ENCODE results near the gene UBR4.

UBR4 gene

DNA sequence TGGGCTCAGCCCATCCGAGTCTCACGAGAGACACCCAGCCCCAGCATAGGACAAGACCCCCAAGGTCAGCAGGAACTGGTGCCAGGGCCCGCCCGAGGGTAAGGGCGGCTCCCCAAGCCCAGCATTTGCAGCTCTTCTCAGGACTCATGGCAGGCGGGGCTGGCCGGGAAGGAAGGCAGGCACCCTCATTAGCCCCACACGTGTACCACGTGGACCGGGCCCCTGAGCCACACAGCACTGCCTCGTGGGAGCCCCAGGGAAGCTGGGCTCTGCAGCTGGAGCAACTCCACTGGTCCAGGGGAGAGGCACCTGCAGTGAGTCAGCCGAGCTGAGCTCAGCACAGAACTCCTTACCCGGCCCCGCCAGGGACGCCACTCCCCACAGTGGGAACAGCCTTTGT, 155.8 kb downstream of the UBR4 start:
- H3K4me3 ChIP-seq (ENCODE audit: low read depth, low read length): no peak overlapping the region
- H3K9ac ChIP-seq (ENCODE audit: low read depth, low read length): no peak overlapping the region
- no peaks in the 10 kb centered on the region for H3K27me3 ChIP-seq (ENCODE audit: control insufficient read depth, insufficient read depth, low read length)
- no peaks in the 10 kb centered on the region for H3K4me1 ChIP-seq (ENCODE audit: control insufficient read depth, insufficient read depth, low read length)
- no peaks in the 10 kb centered on the region for H3K9me3 ChIP-seq (ENCODE audit: control insufficient read depth, insufficient read depth, low read length)
- no peaks in the 10 kb centered on the region for H3K36me3 ChIP-seq (ENCODE audit: control insufficient read depth, insufficient read depth, low read length)

DNA sequence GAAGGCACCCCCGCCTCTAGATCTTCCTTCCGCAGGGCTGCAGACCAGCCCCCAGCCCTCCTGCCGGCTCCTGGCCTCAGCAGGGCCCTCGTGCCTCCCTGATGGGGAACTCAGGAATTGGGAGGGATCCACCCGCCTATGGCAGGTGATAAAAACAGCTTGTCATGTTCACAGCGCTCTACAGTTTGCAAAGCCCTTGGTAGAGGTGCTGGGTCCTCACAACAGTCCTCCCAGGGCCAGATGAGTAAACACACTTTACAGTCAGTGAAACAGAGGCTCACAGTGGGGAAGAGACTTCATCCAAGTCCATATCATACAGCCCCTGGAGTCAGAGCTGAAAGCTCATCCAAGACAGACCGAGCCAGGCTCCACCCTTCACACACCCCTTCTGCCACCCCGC, 156.6 kb downstream of the UBR4 start:
- Histone ChIP-seq H3K4me1 (ENCODE audit: control insufficient read depth, insufficient read depth, low read length) (no peaks in the 10 kb centered on the region), H3K9me3 (ENCODE audit: control insufficient read depth, insufficient read depth, low read length) (no peaks in the 10 kb centered on the region), H3K27me3 (ENCODE audit: control insufficient read depth, insufficient read depth, low read length) (no peaks in the 10 kb centered on the region), H3K4me3 (ENCODE audit: low read depth, low read length) (no peak overlapping the region), H3K9ac (ENCODE audit: low read depth, low read length) (no peak overlapping the region), H3K36me3 (ENCODE audit: control insufficient read depth, insufficient read depth, low read length) (no peaks in the 10 kb centered on the region)

DNA sequence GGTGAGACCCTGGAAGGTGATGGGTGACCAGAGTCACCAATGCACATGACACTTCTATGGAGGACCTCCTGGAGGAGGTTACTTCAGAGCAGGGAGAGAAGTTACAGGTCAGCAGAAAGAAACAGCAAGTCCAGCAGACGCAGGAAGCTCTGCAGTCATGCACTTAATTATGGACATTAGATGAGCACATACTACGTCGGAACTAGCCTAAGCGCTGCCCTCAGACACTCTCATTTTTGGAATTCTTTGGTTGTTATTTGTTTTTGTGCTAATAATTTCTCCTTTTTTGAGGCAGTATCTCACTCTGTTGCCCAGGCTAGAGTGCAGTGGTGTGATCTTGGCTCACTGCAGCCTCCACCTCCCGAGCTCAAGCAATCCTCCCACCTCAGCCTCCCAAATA, 160.3 kb downstream of the UBR4 start:
- no peaks in the 10 kb centered on the region for H3K4me1 ChIP-seq (ENCODE audit: control insufficient read depth, insufficient read depth, low read length)

DNA sequence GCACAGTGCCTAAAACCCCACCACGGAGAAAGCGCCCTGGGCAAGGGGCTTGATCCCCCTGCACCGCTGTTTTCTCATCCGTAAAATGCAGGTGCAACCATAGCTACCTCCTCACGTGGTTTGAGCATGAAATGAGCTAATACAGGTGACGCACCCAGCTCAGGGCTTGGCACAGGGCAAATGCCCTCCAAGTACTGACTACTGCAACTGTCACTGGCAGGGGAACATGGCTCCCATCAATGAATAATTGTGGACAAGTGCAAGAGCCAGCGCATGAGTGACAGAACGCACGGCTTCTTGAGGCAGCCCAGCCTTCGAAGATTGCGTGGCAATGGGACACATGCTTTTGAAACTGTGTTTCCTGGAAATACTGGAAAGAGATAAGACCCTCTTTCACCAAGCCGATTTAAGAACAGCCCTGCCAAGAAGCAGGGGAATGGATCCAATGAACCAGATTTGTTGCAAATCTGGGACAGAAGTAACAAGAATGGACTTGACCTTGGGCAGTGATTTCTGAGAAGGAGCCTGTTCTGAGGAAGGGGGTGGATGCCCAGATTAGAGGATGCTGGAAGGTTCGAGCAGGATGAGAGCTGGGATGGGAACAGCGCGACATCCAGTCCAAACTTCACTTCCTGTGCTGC, 160.8 kb downstream of the UBR4 start:
- Histone ChIP-seq H3K9me3 (ENCODE audit: control insufficient read depth, insufficient read depth, low read length) (no peaks in the 10 kb centered on the region), H3K4me3 (ENCODE audit: low read depth, low read length) (no peak overlapping the region), H3K27me3 (ENCODE audit: control insufficient read depth, insufficient read depth, low read length) (no peaks in the 10 kb centered on the region), H3K36me3 (ENCODE audit: control insufficient read depth, insufficient read depth, low read length) (no peaks in the 10 kb centered on the region), H3K9ac (ENCODE audit: low read depth, low read length) (no peak overlapping the region), H3K4me1 (ENCODE audit: control insufficient read depth, insufficient read depth, low read length) (no peaks in the 10 kb centered on the region)

More for the DNA sequence above, 160.3 kb downstream of the UBR4 start:
- H3K9ac ChIP-seq (ENCODE audit: low read depth, low read length): no peak overlapping the region
- H3K9me3 ChIP-seq (ENCODE audit: control insufficient read depth, insufficient read depth, low read length): no peaks in the 10 kb centered on the region
- H3K27me3 ChIP-seq (ENCODE audit: control insufficient read depth, insufficient read depth, low read length): no peaks in the 10 kb centered on the region
- no peak overlapping the region for H3K4me3 ChIP-seq (ENCODE audit: low read depth, low read length)
- H3K36me3 ChIP-seq (ENCODE audit: control insufficient read depth, insufficient read depth, low read length): no peaks in the 10 kb centered on the region

DNA sequence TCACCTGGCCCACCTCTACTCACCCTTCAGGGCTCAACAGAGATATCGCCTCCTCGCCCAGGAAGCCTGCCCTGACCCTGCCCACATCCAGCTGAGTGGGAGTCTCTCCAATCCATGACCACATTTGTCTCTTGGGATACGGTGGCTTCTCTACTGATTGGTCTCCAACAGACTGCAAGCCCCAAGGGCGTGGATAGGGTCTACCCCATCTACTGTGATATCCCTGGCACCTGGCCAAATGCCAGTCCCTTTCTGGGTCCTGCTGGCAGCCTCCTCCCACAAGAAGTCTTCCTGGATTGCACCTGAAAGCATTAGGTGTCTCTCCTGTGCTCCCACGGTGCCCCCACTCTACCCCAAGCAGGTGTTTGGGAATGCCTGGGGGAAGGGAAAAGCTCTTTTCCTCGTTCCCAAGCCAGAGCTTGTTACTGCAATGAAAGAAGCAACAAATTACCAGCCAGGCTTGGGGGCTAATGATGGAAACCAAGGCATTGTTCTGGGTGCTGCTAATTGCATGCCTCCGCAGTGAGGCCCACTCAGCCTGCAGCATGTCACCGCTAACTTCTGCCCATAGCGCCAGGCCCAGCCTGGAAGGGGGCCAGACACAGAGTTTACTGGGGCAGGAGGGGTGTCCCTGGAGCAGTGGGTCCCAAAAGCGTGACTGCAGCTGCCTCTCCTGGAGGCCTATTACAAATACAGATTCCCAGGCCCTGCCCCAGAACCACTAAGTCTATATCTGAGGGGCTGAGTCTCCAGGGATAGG, 162.9 kb downstream of the UBR4 start:
- Histone ChIP-seq H3K27me3 (ENCODE audit: control insufficient read depth, insufficient read depth, low read length) (no peaks in the 10 kb centered on the region), H3K9ac (ENCODE audit: low read depth, low read length) (no peak overlapping the region), H3K36me3 (ENCODE audit: control insufficient read depth, insufficient read depth, low read length) (no peaks in the 10 kb centered on the region), H3K4me3 (ENCODE audit: low read depth, low read length) (no peak overlapping the region), H3K4me1 (ENCODE audit: control insufficient read depth, insufficient read depth, low read length) (peaks cover 3% of the 10 kb centered on the region), H3K9me3 (ENCODE audit: control insufficient read depth, insufficient read depth, low read length) (no peaks in the 10 kb centered on the region)

DNA sequence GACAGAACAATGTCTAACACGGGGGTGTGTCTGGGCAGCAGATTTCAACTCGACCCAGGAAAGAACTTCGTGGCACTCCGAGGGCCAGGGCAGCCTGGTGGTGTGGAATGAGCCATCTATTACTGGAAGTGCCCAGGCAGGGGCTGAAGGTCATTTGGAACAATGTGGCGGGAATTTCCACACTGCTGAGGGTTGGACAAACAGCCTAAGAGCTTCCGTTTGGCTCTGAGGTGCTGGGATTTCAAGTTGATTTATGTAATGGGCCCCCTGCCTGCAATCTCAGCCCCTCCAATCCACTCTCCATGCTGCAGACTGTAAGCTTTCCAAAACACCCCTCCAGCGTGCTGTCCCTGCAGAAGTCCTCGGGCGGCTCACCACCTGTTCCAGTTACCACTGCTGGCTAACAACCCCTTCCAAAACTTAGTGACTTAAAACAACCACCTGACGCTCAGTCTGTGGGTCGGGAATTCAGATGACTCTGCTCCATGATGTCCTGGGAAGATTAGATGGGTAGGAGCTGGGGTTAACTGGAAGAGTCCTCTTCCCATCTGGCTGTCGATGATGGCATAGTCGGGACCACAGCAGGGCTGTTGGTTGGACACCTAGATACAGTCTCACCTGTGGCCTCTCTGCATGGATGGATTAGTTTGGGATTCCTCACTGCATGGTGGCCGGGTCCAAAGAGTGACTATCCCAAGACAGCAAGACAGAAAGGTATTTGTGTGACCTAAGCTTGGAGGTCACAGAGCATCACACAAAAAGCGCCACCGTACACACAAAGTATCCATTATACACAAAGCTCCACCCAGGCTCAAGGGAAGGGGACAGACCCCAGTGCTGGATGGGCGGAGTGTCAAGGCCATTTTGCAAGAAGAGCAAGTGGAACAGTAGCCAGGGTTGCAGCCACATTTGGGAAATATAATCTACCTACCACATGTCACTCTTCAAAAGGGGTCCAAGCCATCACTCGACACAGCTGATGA, 163.9 kb downstream of the UBR4 start:
- H3K9me3 ChIP-seq (ENCODE audit: control insufficient read depth, insufficient read depth, low read length): no peaks in the 10 kb centered on the region
- H3K4me1 ChIP-seq (ENCODE audit: control insufficient read depth, insufficient read depth, low read length): peaks cover 3% of the 10 kb centered on the region
- H3K27me3 ChIP-seq (ENCODE audit: control insufficient read depth, insufficient read depth, low read length): no peaks in the 10 kb centered on the region
- H3K4me3 ChIP-seq (ENCODE audit: low read depth, low read length): no peak overlapping the region
- no peaks in the 10 kb centered on the region for H3K36me3 ChIP-seq (ENCODE audit: control insufficient read depth, insufficient read depth, low read length)
- H3K9ac ChIP-seq (ENCODE audit: low read depth, low read length): no peak overlapping the region

DNA sequence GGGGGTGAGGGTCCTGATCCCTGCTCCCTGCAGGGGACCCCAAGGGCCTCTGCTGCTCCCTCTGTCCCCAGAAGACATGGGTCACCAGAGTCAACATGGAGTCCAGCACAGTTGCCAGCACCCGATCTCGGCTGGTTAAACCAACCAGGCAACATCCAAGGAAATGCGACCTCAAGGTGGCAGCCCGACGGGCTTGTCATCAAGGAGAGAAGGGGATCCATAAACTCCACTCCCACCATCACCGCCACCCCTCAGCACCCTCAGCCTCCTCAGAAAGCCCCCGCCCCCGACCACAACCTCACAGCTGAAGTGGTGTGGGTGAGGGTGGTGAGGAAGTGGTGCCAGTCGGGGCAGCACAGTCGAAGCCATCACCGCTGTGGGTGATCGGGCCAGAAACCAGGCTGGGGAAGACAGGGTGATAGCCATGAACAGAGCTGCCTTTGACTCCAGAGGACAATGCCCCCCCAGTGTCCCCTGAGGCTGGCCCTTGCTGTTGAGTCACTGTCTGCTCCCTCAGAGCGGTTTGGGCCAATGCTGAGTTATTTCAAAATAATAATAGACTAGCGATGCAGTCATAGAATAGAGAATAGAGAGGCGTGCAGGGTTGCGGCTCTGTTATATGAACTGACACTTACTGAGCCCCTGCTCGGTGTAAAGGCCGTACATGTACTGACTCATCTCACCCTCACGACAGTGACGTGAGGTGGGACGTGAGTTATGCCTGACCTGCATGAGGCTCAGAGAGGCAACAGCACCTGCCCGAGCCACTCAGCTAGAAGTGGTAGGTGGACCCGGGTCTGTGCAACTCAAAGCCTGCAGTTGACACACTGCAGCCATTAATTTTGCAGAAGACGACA, 164.9 kb downstream of the UBR4 start:
- no peak overlapping the region for H3K4me3 ChIP-seq (ENCODE audit: low read depth, low read length)
- no peaks in the 10 kb centered on the region for H3K27me3 ChIP-seq (ENCODE audit: control insufficient read depth, insufficient read depth, low read length)

DNA sequence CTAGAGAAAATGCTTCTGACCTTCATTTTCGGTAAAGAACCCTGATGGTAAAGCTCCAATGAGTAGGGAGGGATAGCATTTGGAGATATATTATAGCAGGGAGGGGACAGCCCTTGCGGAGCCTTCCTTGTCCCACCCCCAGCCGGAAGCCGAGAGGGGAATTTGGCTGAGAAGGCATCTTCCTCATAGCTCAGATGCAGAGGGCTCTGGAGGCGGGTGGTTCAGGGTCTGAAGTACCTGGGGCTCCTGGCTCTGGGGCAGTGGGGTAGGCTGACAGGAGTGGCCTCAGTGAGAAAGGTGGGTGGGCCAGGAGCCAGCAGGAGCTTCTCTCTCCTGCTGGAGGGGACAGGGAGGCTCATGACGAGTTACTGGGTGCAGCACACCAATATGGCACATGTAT, 165.6 kb downstream of the UBR4 start:
- H3K9me3 ChIP-seq (ENCODE audit: control insufficient read depth, insufficient read depth, low read length): no peaks in the 10 kb centered on the region
- no peaks in the 10 kb centered on the region for H3K36me3 ChIP-seq (ENCODE audit: control insufficient read depth, insufficient read depth, low read length)
- no peak overlapping the region for H3K4me3 ChIP-seq (ENCODE audit: low read depth, low read length)
- no peak overlapping the region for H3K9ac ChIP-seq (ENCODE audit: low read depth, low read length)
- H3K4me1 ChIP-seq (ENCODE audit: control insufficient read depth, insufficient read depth, low read length): peaks cover 3% of the 10 kb centered on the region
- H3K27me3 ChIP-seq (ENCODE audit: control insufficient read depth, insufficient read depth, low read length): no peaks in the 10 kb centered on the region

More for the DNA sequence above, 164.9 kb downstream of the UBR4 start:
- Histone ChIP-seq H3K9me3 (ENCODE audit: control insufficient read depth, insufficient read depth, low read length) (no peaks in the 10 kb centered on the region), H3K4me1 (ENCODE audit: control insufficient read depth, insufficient read depth, low read length) (peaks cover 3% of the 10 kb centered on the region), H3K9ac (ENCODE audit: low read depth, low read length) (no peak overlapping the region), H3K36me3 (ENCODE audit: control insufficient read depth, insufficient read depth, low read length) (no peaks in the 10 kb centered on the region)

DNA sequence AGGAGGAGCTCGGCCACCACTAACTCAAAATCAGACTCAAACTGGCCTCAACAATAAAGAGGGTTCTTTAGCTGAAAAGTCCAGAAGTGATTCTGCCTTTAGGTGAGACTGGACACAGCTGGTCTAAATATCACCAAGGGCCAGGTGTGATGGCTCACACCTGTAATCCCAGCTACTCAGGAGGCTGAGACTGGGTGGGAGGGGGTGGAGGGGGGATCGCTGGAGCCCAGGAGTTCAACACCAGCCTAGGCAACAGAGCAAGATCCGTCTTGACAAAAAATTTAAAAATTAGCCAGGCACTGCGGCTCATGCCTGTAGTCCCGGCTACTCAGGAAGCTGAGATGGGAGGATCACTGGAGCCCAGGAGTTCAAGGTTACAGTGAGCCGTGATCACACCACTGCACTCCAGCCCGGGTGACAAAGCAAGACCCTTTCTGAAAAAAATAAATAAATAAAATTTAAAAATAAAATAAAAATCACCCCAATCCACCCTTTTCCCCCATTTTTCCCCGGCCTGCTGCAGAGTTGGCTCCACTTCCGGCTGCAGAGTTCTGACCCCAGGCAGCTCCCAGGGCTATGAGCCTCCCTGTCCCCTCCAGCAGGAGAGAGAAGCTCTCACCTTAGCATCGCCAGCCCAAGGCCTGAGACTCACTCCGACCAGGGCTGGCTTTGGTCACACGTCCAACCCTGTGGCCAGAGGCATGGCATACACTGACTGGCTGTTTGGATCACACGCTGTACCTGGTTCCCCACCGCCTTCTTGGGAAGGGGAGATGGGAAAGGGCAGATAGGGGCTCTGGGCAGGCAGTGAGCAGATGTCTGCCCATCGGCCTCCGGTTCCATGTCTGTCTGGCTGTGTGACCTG, 166.3 kb downstream of the UBR4 start:
- Histone ChIP-seq H3K4me1 (ENCODE audit: control insufficient read depth, insufficient read depth, low read length) (peaks cover 3% of the 10 kb centered on the region), H3K9ac (ENCODE audit: low read depth, low read length) (no peak overlapping the region), H3K9me3 (ENCODE audit: control insufficient read depth, insufficient read depth, low read length) (no peaks in the 10 kb centered on the region), H3K27me3 (ENCODE audit: control insufficient read depth, insufficient read depth, low read length) (no peaks in the 10 kb centered on the region), H3K4me3 (ENCODE audit: low read depth, low read length) (no peak overlapping the region), H3K36me3 (ENCODE audit: control insufficient read depth, insufficient read depth, low read length) (no peaks in the 10 kb centered on the region)

DNA sequence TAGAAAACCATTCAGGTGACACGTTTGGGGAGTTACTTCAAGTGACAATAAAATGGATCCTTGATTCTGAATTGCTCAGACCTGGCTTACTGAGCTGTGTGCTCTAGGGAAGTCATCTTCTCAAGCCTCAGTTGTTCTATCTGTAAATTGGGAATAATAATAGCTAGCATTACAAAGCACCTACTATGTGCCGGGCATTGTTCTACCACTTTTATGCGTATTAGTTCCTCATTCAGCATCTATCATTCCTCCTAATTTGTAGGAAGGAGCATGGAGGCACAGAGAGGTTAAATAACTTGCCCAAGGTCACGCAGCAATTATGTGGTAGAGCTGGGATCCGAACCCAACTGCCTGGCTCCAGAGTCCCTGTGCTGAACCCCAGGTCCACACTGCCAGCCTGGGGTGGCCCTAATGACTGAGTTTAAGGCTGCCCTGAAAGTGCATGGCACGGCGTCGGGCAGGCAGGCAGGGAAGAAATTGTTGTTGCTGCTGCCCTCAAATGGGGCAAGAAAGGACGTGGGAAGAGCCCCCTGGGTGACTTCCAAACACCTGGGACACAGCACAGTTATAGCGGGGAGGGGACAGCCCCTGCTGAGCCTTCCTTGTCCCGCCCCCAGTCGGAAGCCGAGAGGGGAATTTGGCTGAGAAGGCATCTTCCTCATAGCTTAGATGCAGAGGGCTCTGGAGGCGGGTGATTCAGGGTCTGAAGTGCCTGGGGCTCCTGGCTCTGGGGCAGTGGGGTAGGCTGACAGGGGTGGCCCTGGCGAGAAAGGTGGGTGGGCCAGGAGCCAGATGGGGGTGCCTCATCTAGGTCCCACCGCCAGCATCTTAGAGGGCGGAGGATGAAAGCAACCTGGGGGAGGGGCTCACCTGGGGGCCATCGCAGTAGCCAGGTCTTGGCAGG, 167.1 kb downstream of the UBR4 start:
- Histone ChIP-seq H3K27me3 (ENCODE audit: control insufficient read depth, insufficient read depth, low read length) (no peaks in the 10 kb centered on the region), H3K9ac (ENCODE audit: low read depth, low read length) (no peak overlapping the region), H3K4me1 (ENCODE audit: control insufficient read depth, insufficient read depth, low read length) (peaks cover 3% of the 10 kb centered on the region), H3K9me3 (ENCODE audit: control insufficient read depth, insufficient read depth, low read length) (no peaks in the 10 kb centered on the region), H3K4me3 (ENCODE audit: low read depth, low read length) (no peak overlapping the region), H3K36me3 (ENCODE audit: control insufficient read depth, insufficient read depth, low read length) (no peaks in the 10 kb centered on the region)

All from iPS-15b (cell line).